ENCODE measurements around the gene PRR5L.

GRCh38 chr11:36462321-36462720 is 166.2 kb downstream of the PRR5L start:
- TF ChIP-seq CTCF (IDR thresholded peaks at IDR 0.05; ENCODE audit: low read depth, low read length, poor library complexity, severe bottlenecking) (no peak), EZH2phosphoT487 (IDR thresholded peaks at IDR 0.05; ENCODE audit: borderline replicate concordance, low read length) (no peak)
